Measurements from ENCODE around the gene FJX1.

The FJX1 gene

DNA sequence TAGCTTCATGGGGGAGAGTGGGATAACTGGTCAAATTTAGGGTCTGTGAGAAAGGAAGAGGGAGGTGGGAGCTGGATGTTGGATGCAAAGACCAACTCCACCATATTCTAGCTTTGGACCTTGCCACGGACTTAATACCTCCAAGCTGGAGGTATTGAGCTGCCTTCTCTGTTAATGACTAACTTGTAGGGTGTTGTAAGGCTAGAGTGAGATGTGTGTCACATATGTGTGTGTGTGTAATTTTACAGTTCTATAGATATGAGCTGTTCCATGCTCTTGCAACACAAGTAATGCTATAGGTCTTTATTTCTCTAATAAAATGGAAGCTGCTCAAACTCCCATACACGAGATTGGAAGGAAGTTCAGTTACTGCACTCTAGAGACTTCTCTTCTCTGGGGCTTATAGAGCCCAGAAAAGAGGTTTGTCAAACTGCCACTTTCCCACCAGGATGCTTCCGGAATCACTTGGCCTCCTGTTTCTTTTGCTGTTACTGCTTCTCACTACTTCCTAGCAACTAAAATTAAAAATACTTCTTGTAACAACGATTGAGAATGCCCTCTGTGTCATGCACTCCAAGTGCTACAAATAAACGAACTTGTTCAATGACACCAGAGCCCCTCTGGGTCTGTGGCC is 16.0 kb upstream of the FJX1 start:
- TF ChIP-seq RAD21 (IDR thresholded peaks at IDR 0.05; ENCODE audit: low read depth) = no peak
- TF ChIP-seq EP300 (IDR thresholded peaks at IDR 0.05; ENCODE audit: borderline replicate concordance) = no peak
- TF ChIP-seq NFIC (IDR thresholded peaks at IDR 0.05) = no peak
- TF ChIP-seq YY1 (IDR thresholded peaks at IDR 0.05; ENCODE audit: low read depth) = no peak
- TF ChIP-seq TAF1 (IDR thresholded peaks at IDR 0.05; ENCODE audit: low read depth) = no peak
- TF ChIP-seq CEBPB (IDR thresholded peaks at IDR 0.05) = no peak
- no peak for TF ChIP-seq EGR1 (IDR thresholded peaks at IDR 0.05)
- TF ChIP-seq TEAD4 (IDR thresholded peaks at IDR 0.05) = no peak
- TF ChIP-seq CREB1 (IDR thresholded peaks at IDR 0.05; ENCODE audit: low read depth) = no peak
- TF ChIP-seq, protein P1, sequence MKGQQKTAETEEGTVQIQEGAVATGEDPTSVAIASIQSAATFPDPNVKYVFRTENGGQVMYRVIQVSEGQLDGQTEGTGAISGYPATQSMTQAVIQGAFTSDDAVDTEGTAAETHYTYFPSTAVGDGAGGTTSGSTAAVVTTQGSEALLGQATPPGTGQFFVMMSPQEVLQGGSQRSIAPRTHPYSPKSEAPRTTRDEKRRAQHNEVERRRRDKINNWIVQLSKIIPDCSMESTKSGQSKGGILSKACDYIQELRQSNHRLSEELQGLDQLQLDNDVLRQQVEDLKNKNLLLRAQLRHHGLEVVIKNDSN (IDR thresholded peaks at IDR 0.05) = no peak
- TF ChIP-seq, protein P2, sequence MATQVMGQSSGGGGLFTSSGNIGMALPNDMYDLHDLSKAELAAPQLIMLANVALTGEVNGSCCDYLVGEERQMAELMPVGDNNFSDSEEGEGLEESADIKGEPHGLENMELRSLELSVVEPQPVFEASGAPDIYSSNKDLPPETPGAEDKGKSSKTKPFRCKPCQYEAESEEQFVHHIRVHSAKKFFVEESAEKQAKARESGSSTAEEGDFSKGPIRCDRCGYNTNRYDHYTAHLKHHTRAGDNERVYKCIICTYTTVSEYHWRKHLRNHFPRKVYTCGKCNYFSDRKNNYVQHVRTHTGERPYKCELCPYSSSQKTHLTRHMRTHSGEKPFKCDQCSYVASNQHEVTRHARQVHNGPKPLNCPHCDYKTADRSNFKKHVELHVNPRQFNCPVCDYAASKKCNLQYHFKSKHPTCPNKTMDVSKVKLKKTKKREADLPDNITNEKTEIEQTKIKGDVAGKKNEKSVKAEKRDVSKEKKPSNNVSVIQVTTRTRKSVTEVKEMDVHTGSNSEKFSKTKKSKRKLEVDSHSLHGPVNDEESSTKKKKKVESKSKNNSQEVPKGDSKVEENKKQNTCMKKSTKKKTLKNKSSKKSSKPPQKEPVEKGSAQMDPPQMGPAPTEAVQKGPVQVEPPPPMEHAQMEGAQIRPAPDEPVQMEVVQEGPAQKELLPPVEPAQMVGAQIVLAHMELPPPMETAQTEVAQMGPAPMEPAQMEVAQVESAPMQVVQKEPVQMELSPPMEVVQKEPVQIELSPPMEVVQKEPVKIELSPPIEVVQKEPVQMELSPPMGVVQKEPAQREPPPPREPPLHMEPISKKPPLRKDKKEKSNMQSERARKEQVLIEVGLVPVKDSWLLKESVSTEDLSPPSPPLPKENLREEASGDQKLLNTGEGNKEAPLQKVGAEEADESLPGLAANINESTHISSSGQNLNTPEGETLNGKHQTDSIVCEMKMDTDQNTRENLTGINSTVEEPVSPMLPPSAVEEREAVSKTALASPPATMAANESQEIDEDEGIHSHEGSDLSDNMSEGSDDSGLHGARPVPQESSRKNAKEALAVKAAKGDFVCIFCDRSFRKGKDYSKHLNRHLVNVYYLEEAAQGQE (IDR thresholded peaks at IDR 0.05; ENCODE audit: low read depth) = no peak
- no peak for TF ChIP-seq FOXM1 (IDR thresholded peaks at IDR 0.05; ENCODE audit: borderline replicate concordance, low read depth)
- TF ChIP-seq, protein P3, sequence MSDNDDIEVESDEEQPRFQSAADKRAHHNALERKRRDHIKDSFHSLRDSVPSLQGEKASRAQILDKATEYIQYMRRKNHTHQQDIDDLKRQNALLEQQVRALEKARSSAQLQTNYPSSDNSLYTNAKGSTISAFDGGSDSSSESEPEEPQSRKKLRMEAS (IDR thresholded peaks at IDR 0.05) = no peak
- no peak for TF ChIP-seq TCF12 (IDR thresholded peaks at IDR 0.05; ENCODE audit: low read depth)
- TF ChIP-seq ZBTB7A (IDR thresholded peaks at IDR 0.05; ENCODE audit: low read depth) = no peak

DNA sequence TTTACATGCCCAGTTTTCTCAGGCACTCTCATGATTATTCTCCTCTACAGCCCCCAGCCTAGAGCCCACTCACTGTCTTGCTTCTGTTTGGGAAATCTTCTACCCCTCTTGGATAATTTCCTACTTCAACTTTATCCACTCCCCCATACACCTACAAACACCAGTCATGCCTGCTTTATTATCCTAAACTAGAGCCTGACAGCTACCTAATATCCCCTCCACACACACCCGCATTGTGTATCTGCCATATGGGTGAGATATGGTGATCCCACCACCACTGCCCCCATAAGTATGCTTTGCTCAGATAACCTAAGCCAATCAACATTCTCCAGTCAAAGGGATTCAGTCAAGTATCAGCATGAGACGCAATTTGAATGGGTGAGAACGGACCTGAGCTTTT is 15.3 kb upstream of the FJX1 start:
- TF ChIP-seq, protein P1 (IDR thresholded peaks at IDR 0.05) = no peak

DNA sequence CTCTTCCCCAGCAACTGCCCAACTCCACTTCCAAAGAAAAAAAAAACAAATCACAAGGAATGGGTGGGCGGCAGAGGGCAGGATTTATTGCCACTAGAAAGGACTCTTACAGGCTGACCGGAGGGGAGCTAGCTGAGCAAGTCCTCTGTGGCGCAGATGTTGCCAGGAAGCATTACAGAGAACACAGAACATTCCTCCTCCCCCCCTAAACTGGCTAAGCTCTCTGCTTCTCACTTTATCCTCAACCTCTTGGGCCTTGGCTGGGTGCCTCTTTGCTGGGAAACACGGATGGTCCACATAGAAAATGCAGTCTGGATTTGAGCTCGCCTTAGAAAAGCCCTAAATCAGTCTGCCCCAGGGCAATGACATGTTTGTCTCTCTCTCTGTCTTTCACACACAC is 12.6 kb upstream of the FJX1 start:
- TF ChIP-seq TAF1 (IDR thresholded peaks at IDR 0.05; ENCODE audit: low read depth) = no peak
- TF ChIP-seq RAD21 (IDR thresholded peaks at IDR 0.05; ENCODE audit: low read depth) = no peak
- no peak for TF ChIP-seq EP300 (IDR thresholded peaks at IDR 0.05; ENCODE audit: borderline replicate concordance)
- TF ChIP-seq EGR1 (IDR thresholded peaks at IDR 0.05) = no peak
- no peak for TF ChIP-seq CREB1 (IDR thresholded peaks at IDR 0.05; ENCODE audit: low read depth)
- TF ChIP-seq, protein P3 (IDR thresholded peaks at IDR 0.05) = no peak
- TF ChIP-seq CEBPB (IDR thresholded peaks at IDR 0.05) = no peak
- TF ChIP-seq TCF12 (IDR thresholded peaks at IDR 0.05; ENCODE audit: low read depth) = no peak
- no peak for TF ChIP-seq TEAD4 (IDR thresholded peaks at IDR 0.05)

DNA sequence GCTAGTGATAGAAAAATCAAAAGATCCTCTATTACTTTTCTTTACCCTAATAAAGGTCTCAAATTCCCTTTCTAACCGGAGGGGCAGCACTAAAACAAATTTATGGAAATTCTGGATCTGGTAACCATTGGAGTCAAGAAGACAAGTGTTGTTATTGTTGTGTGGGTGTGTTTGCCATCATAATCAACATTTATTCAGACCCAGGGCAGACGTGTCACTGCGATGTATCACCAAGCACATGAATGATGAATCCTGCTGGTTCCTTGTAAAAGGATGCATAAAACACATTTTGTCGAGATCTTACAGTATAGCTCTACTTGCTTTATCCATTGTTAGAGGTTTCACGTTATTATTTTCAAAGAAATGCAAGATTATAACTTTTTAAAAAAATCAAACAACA is 12.1 kb upstream of the FJX1 start:
- TF ChIP-seq FOXM1 (IDR thresholded peaks at IDR 0.05; ENCODE audit: borderline replicate concordance, low read depth) (no peak), CREB1 (IDR thresholded peaks at IDR 0.05; ENCODE audit: low read depth) (no peak), ZBTB7A (IDR thresholded peaks at IDR 0.05; ENCODE audit: low read depth) (no peak), EGR1 (IDR thresholded peaks at IDR 0.05) (no peak), YY1 (IDR thresholded peaks at IDR 0.05; ENCODE audit: low read depth) (no peak), RAD21 (IDR thresholded peaks at IDR 0.05; ENCODE audit: low read depth) (no peak), TEAD4 (IDR thresholded peaks at IDR 0.05) (no peak), TCF12 (IDR thresholded peaks at IDR 0.05; ENCODE audit: low read depth) (no peak)
- TF ChIP-seq, protein P3 (IDR thresholded peaks at IDR 0.05) = no peak

DNA sequence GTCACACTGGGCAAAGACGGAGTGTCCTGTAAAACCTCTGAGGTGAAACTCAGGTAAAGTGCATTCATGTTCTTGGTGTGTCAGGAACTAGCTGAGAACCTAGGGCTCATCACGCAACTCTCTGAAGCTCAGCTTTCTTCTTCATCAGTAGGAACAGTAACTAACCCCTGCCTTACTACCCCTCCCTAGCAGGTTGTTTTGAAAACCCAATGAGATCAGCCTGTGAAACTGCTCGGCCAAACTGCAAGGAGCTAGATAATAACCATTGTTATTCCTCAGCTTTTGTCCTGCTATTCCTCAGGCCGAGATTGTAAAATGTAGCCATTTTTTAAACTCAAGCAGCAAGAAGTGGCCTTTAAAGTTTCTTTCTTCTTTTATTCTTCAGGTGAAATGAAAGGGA is 9.8 kb upstream of the FJX1 start:
- no peak for TF ChIP-seq RAD21 (IDR thresholded peaks at IDR 0.05; ENCODE audit: low read depth)
- TF ChIP-seq EP300 (IDR thresholded peaks at IDR 0.05; ENCODE audit: borderline replicate concordance) = no peak
- TF ChIP-seq TAF1 (IDR thresholded peaks at IDR 0.05; ENCODE audit: low read depth) = no peak
- TF ChIP-seq FOXM1 (IDR thresholded peaks at IDR 0.05; ENCODE audit: borderline replicate concordance, low read depth) = no peak
- no peak for TF ChIP-seq YY1 (IDR thresholded peaks at IDR 0.05; ENCODE audit: low read depth)

DNA sequence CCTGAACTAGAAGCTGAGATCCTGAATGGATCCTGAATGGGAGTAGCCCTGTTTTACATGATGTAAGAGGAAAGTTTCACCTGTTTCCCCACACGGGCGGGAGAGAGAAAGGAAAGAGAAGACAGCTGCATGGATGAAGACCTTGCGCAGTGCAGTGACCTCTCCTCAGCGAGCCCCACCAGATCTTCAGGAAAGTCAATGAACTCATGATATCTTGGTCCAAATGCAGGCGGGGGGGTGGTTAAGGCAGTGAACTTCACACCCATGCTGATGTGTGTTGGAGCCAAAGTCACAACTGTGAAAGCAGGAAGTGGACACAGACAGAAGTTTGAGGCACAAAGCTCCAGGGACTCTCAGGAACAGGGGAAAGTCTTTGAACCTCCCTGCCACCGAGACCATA is 8.6 kb upstream of the FJX1 start:
- TF ChIP-seq EP300 (IDR thresholded peaks at IDR 0.05; ENCODE audit: borderline replicate concordance) = no peak
- TF ChIP-seq FOXM1 (IDR thresholded peaks at IDR 0.05; ENCODE audit: borderline replicate concordance, low read depth) = no peak
- TF ChIP-seq CEBPB (IDR thresholded peaks at IDR 0.05) = no peak
- no peak for TF ChIP-seq TCF12 (IDR thresholded peaks at IDR 0.05; ENCODE audit: low read depth)

DNA sequence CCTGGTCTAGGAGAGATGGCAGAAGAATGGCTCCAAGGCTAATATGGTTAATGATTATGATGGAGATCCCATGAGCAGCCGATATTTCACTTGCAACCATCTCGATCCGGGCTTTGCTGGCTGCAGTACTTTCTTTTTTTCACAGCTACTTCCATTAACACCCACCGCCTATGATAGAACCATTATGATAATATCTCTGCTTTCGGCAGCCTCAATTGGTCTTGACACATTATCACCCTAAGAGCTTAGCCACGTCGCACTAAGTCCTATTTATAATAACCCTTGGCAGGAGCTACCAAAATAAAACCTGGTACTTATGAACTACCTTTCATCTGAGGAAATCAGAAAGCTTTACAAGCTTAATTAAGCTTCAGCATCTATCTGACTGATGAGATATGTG is 7.6 kb upstream of the FJX1 start:
- TF ChIP-seq, protein P3 (IDR thresholded peaks at IDR 0.05) = no peak
- no peak for TF ChIP-seq YY1 (IDR thresholded peaks at IDR 0.05; ENCODE audit: low read depth)
- TF ChIP-seq FOXM1 (IDR thresholded peaks at IDR 0.05; ENCODE audit: borderline replicate concordance, low read depth) = no peak
- no peak for TF ChIP-seq TAF1 (IDR thresholded peaks at IDR 0.05; ENCODE audit: low read depth)
- TF ChIP-seq EGR1 (IDR thresholded peaks at IDR 0.05) = no peak
- no peak for TF ChIP-seq CREB1 (IDR thresholded peaks at IDR 0.05; ENCODE audit: low read depth)
- TF ChIP-seq RAD21 (IDR thresholded peaks at IDR 0.05; ENCODE audit: low read depth) = no peak
- TF ChIP-seq CEBPB (IDR thresholded peaks at IDR 0.05) = no peak
- TF ChIP-seq NFIC (IDR thresholded peaks at IDR 0.05) = no peak
